OCI-LY3 (cell line): Measurements from ENCODE around the gene ANKRD63.

ENCODE experiments used
- H2AFZ ChIP-seq: fragments of 200-600, 300-600 bp; shearing (Covaris generic); 2 replicates; pipeline ENCODE4 v1.6.0; 2014; ENCODE audit warnings: antibody characterized with exemption, low read depth, low read length
- H3K27ac ChIP-seq: fragments of 200-600, 300-600 bp; sonication (generic); 2 replicates; pipeline ENCODE4 v1.5.1; 2014; ENCODE audit warnings: mild to moderate bottlenecking, low read length, moderate library complexity, mixed read lengths
- H3K27me3 ChIP-seq: fragments of 200-600, 300-600 bp; sonication (generic); 2 replicates; pipeline ENCODE4 v1.6.1; 2014; ENCODE audit warnings: low read depth, low read length, mixed read lengths
- H3K36me3 ChIP-seq: fragments of 200-600, 300-600 bp; sonication (generic); replicated peaks from 2 replicates; pipeline ENCODE3; 2014; ENCODE audit warnings: low read depth, low read length, mixed read lengths
- H3K4me1 ChIP-seq: fragments of 300-600, 200-600 bp; sonication (generic); 2 replicates; pipeline ENCODE4 v1.6.1; 2014; ENCODE audit warnings: low read length, mixed read lengths
- H3K4me2 ChIP-seq: fragments of 200-600, 300-600 bp; sonication (generic); 2 replicates; pipeline ENCODE4 v1.6.1; 2014; ENCODE audit warnings: low read length, mixed read lengths
- H3K4me3 ChIP-seq: fragments of 300-600, 200-600 bp; sonication (generic); 2 replicates; pipeline ENCODE4 v1.5.1; 2014; ENCODE audit warnings: antibody characterized with exemption, mild to moderate bottlenecking, low read length, moderate library complexity
- H3K79me2 ChIP-seq: fragments of 300-600, 200-600 bp; shearing (Covaris generic); 2 replicates; pipeline ENCODE4 v1.6.1; 2014; ENCODE audit warnings: mild to moderate bottlenecking, low read length, mixed read lengths
- H3K9ac ChIP-seq: fragments of 300-600, 200-600 bp; shearing (Covaris generic); 2 replicates; pipeline ENCODE4 v1.6.0; 2014; ENCODE audit warnings: mild to moderate bottlenecking, low read length, moderate library complexity
- H3K9me3 ChIP-seq: fragments of 200-600, 300-600 bp; shearing (Covaris generic); 2 replicates; pipeline ENCODE4 v1.6.1; 2014; ENCODE audit warnings: low read length, mixed read lengths; ENCODE audit not compliant: insufficient read depth
- H4K20me1 ChIP-seq: fragments of 200-600, 300-600 bp; sonication (generic); 2 replicates; pipeline ENCODE4 v1.6.1; 2016; ENCODE audit warnings: low read length, mixed read lengths; ENCODE audit not compliant: insufficient read depth
- CTCF ChIP-seq: fragments of 200-600, 300-600 bp; sonication (generic); IDR thresholded peaks from 2 replicates; pipeline ENCODE4 v1.5.1; 2014; ENCODE audit warnings: antibody characterized with exemption, low read length, low read depth
- EZH2phosphoT487 ChIP-seq: fragments of 200-600 bp; shearing (Covaris generic); IDR thresholded peaks from 2 replicates; pipeline ENCODE4 v1.6.1; 2018; ENCODE audit warnings: antibody characterized with exemption, mixed run types, low read depth

The ANKRD63 gene

DNA sequence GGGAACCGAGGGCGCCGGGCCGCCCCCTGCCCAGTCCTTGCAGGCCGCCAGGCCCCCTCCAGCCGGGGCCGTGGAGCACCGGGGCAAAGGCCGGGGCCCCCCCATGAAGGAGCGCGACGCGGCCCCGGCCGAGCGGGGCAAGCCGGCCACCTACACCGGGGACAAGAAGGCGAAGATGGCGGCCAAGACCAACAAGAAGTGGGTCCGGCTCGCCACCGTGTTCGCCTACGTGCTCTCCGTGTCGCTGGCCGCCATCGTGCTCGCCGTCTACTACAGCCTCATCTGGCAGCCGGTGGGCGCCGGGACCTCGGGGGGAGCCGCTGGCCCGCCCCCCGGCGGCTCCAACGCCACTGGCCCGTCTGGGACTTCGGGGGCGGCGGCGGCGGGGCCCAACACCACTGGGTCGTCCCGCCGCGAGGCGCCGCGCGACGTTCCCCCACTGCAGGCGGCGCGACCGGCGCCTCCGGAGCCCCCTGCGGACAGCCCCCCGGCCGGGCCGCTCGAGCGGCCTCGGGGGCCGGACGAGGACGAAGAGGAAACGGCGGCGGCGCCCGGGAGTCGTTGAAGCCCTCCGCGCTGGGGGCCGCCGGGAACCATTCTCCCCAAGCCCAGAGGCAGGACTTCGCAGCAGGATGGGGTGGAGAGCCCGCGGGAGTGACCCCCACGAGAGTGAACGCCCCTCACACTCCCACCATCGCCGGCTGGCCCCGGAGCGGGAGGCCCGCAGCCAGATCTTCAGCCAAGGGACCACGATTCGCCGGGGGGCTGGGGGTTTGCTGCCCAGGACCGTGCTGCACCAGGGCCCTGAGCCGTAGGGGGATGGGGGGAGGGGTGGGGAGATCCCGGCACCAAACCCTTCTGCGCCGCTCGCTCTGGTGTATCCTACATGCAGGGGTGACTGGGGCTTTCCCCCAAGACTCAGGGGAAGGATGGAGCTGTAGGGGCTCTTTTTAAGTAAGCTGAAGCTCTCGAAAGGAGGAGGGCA lies 41.4 kb upstream of the ANKRD63 start:
- TF ChIP-seq EZH2phosphoT487: no peak
- no peak for TF ChIP-seq CTCF
- H4K20me1 ChIP-seq: 0 out of 2 replicates have a peak, but pooled peaks cover 9% of the 10 kb centered on the region
- no peak overlapping the region for H2AFZ ChIP-seq
- H3K4me2 ChIP-seq: peak overlapping the region; percentile 93
- H3K79me2 ChIP-seq: 0 out of 2 replicates have a peak, but pooled peaks cover 2% of the 10 kb centered on the region
- no peak overlapping the region for H3K27ac ChIP-seq
- no peaks in the 10 kb centered on the region for H3K9me3 ChIP-seq
- H3K9ac ChIP-seq: peak overlapping the region; percentile 69
- peaks cover 34% of the 10 kb centered on the region for H3K36me3 ChIP-seq
- peaks cover 26% of the 10 kb centered on the region for H3K4me1 ChIP-seq
- H3K4me3 ChIP-seq: peak overlapping the region; percentile 88
- no peaks in the 10 kb centered on the region; the same call in 1 of the 2 replicates for H3K27me3 ChIP-seq

DNA sequence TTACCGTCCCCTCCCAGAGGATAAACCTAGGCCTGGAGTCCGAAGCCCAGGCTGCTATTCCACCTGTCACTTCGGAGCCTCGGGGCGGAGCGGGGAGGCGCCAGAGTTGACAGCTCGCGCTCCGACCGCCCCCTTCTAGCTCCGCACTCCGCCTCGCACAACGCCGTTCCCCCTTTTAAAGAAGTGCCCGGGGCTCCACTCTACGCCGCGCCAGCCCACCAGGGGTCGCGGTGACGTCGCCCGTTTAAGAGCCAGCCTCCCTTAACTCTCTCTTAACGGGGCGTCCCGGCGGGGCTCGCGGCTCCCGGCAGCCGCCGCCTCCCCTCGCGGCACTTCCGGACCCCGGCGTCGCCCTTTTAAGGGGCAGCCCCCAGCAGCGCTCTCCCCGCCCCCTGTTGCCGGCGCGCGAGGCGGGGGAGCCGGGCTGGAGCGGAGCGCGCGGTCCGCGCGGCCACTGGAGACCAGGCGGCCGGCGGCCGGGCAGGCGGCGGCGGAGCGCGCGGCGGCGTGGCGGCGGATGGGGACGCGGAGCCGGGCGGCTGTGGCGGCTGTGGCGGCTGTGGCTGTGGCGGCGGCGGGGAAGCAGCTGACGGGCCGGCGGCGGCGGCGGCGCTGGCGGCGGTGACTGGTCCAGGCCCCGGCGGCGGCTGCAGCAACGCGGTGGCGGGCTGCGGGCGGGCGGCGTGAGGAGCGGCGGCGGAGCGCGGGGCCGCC lies 40.5 kb upstream of the ANKRD63 start, which contains the start of gene INAFM2:
Gene INAFM2 (plus strand): TSS at position 454 of the 714 bp plus-strand sequence. CDS start 364 bp downstream, outside the sequence.
- Histone ChIP-seq H3K27me3 (no peaks in the 10 kb centered on the region; the same call in 1 of the 2 replicates), H2AFZ (no peak within 1 kb of the TSS), H4K20me1 (0 out of 2 replicates have a peak, but pooled peaks cover 9% of the 10 kb centered on the region), H3K79me2 (0 out of 2 replicates have a peak, but pooled peaks cover 2% of the 10 kb centered on the region), H3K9me3 (no peaks in the 10 kb centered on the region), H3K36me3 (peaks cover 28% of the 10 kb centered on the region), H3K4me2 (peak within 1 kb of the TSS; percentile 93), H3K9ac (peak within 1 kb of the TSS; percentile 69), H3K27ac (no peak within 1 kb of the TSS), H3K4me3 (peak within 1 kb of the TSS; percentile 88), H3K4me1 (peaks cover 27% of the 10 kb centered on the region)
- no peak for TF ChIP-seq CTCF
- no peak for TF ChIP-seq EZH2phosphoT487

DNA sequence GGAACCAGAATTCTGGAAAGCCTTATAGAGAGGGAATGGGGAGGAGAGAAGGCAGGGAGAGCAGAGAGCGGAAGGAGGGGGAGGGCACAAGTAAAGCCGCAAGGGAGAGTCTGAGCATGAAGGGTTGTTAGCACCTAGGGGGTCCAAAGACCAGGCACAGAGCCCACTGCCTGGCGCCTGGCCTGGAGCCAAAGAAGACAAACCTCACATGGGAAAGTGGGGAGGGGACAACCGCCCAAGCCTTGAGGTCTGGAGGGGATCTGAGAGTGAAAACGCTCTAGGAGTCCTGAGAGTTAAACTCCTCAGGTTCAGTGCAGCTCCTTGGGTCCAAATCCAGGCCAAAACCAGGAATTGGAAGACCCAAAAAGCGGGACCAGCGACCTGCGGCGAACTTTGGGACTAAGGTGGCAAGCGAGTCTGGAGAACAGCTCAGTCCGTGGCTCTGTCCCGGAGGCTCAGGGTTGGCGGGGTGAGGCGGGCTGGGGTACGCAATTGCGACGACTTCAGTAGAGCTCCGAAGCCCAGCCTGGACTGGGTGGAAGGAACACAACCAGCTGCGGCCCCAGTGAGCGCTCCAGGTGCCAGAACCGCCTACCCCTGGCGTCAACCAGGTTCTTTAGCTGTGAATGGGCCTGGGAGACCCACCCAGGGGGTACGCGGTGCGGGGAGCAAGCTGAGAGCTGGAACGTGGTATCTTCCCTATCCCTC lies 39.8 kb upstream of the ANKRD63 start:
- H4K20me1 ChIP-seq: 0 out of 2 replicates have a peak, but pooled peaks cover 9% of the 10 kb centered on the region
- peaks cover 34% of the 10 kb centered on the region for H3K4me1 ChIP-seq
- no peaks in the 10 kb centered on the region for H3K9me3 ChIP-seq
- no peak overlapping the region for H3K9ac ChIP-seq
- H3K27me3 ChIP-seq: no peaks in the 10 kb centered on the region; the same call in 1 of the 2 replicates
- H3K79me2 ChIP-seq: 0 out of 2 replicates have a peak, but pooled peaks cover 2% of the 10 kb centered on the region
- peak overlapping the region; percentile 70 for H3K4me3 ChIP-seq
- H2AFZ ChIP-seq: no peak overlapping the region
- no peak overlapping the region for H3K27ac ChIP-seq
- peaks cover 23% of the 10 kb centered on the region for H3K36me3 ChIP-seq
- TF ChIP-seq CTCF (no peak), EZH2phosphoT487 (no peak)
- H3K4me2 ChIP-seq: peak overlapping the region; percentile 80
